Gastrocnemius medialis (tissue), 4 donors: ENCODE results near the gene SLC11A1.

Experiments used
- POLR2A ChIP-seq, 2 donors: fragments of 450-650 bp; IDR thresholded peaks; one replicate each; pipeline ENCODE4 v1.6.1; 2017; ENCODE audit warnings: antibody characterized with exemption in 2 of 2, mild to moderate bottlenecking in 2 of 2, moderate library complexity in 2 of 2
- TF ChIP-seq, protein P1 (sequence below), 5 experiments: fragments of 450-650 bp in 3 of 5; fragments of 200-600 bp in 2 of 5; sonication (generic) in 2 of 5; IDR thresholded peaks in 4 of 5; conservative IDR thresholded peaks in 1 of 5; 1 replicate in 4 of 5; 2 replicates in 1 of 5; pipeline ENCODE4 v1.5.1; 2016 to 2019; ENCODE audit warnings: antibody characterized with exemption in 5 of 5, mild to moderate bottlenecking in 3 of 5, moderate library complexity in 3 of 5

DNA sequence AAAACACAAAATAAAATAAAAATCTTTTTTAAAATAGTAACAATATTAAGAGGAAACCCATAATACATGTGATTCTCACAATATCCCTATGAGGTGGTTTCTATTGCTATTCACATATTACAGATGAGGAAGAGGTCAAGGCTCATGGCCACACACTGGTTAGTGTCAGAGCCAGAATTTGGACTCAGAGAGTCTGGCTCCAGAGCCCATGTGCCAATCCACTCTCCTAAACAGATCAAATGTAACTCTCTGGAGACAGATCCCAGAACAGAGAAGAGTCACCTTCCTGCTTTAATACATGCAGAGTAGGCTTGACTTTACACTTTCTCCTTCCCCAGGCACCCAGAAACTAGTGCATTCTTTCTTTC, 10.1 kb upstream of the SLC11A1 start:
- TF ChIP-seq POLR2A (IDR thresholded peaks at IDR 0.05): no peak
- TF ChIP-seq, protein P1, sequence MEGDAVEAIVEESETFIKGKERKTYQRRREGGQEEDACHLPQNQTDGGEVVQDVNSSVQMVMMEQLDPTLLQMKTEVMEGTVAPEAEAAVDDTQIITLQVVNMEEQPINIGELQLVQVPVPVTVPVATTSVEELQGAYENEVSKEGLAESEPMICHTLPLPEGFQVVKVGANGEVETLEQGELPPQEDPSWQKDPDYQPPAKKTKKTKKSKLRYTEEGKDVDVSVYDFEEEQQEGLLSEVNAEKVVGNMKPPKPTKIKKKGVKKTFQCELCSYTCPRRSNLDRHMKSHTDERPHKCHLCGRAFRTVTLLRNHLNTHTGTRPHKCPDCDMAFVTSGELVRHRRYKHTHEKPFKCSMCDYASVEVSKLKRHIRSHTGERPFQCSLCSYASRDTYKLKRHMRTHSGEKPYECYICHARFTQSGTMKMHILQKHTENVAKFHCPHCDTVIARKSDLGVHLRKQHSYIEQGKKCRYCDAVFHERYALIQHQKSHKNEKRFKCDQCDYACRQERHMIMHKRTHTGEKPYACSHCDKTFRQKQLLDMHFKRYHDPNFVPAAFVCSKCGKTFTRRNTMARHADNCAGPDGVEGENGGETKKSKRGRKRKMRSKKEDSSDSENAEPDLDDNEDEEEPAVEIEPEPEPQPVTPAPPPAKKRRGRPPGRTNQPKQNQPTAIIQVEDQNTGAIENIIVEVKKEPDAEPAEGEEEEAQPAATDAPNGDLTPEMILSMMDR (IDR thresholded peaks at IDR 0.05 in 4 of 5, conservative IDR thresholded peaks at IDR 0.05 in 1 of 5): no peak
